NCI-H187 (cell line): ENCODE data around the gene USP25.

ENCODE experiments used
- DNase-seq, 2 experiments: peaks; one replicate each; lab custom pipeline; 2025; lab: John Stamatoyannopoulos, UW

The USP25 gene

GRCh38 chr21:15809818-15810217 is 80.0 kb downstream of the USP25 start:
- no peak for DNase-seq

DNA sequence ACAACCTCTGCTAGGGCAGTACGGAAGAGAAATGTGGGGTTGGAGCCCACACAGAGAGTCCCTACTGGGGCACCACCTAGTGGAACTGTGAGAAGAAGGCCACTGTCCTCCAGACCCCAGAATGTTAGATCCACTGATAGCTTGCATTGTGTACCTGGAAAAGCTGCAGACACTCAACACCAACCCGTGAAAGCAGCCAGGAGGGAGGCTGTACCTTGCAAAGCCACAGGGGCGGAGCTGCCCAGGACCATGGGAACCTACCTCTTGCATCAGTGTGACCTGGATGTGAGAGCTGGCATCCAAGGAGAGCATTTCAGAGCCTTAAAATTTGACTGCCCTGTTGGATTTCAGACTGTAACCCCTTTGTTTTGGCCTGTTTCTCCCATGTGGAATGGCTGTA is 85.5 kb downstream of the USP25 start:
- no peak for DNase-seq

GRCh38 chr21:15820327-15820726 is 90.5 kb downstream of the USP25 start:
- DNase-seq: no peak

DNA sequence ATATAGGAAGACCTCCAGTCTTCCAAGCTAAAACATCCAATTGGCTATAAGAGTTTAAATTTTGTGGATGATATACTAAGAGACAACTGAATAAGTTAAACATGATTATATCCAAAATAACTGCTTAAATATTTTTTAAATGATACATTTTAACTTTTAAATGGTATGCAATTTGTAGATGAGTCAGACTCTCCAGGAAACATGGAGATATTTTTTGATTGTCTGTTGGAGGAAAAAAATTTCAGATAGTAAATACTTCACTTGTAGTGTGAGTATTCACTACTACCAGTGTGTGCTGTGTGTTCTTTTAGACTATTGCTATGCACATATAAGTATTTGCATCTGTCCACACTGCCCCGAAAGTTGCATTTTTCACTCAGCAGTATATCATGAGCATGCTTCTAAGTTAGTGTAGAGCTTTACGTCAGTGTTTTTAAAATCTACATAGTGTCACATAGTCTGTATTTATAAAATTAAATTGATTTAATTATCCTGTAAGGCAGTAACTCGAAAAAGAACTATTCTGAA is 91.1 kb downstream of the USP25 start:
- no peak for DNase-seq

GRCh38 chr21:15823486-15824150 is 93.8 kb downstream of the USP25 start:
- DNase-seq: no peak

DNA sequence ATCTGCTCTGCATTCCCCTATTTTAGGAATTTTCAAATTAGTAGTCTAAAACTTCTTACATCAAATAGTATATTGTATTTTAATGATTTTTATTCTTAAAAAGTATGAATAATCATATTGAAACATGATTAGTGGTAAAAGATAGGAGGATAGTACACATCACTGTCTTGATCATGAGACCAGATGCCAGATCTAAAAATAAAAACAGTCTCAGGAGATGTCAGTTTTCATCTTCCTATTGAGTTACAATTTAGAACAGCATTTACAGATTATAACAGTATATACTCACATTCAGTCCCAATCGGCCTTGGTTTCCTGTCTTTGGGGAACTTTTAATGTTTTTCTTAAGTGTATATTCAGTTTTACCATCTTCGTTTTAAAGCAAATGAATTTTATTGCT is 95.9 kb downstream of the USP25 start:
- DNase-seq: no peak

DNA sequence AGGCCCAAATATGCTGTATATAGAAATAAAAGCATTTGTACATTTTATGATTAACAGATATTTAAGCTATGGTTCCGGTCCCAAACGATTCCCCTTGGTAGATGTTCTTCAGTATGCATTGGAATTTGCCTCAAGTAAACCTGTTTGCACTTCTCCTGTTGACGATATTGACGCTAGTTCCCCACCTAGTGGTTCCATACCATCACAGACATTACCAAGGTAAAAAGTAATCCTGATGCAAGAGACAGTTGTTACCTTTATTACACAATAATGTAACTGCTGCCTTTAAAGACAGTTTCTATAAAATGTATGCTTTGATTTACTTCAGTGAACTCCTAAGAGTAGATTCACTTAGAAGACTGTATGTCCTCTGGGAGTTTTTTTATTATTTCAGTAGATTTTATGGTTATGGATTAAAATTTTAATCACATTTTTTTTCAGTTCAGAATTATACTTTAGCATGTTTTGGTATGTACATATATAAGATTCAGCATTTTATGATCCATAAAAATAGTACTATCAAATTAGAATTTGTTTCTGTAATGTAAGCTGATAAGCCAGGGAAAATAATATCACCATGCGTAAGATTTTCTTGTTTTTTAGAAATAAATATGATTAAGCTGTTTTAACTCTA is 96.5 kb downstream of the USP25 start:
- no peak for DNase-seq

GRCh38 chr21:15826908-15827601 is 97.3 kb downstream of the USP25 start:
- no peak for DNase-seq

GRCh38 chr21:15831497-15831896 is 101.7 kb downstream of the USP25 start:
- DNase-seq: no peak

- DNase-seq: no peak
Observed at GRCh38 chr21:15837645-15838044, 107.9 kb downstream of the USP25 start.

- DNase-seq: no peak
Observed at GRCh38 chr21:15839026-15839425, 109.2 kb downstream of the USP25 start.

- DNase-seq: no peak
Observed at GRCh38 chr21:15839601-15840000, 109.8 kb downstream of the USP25 start.

GRCh38 chr21:15840406-15840805 is 110.6 kb downstream of the USP25 start:
- no peak for DNase-seq

GRCh38 chr21:15841856-15842564 is 112.2 kb downstream of the USP25 start:
- DNase-seq: no peak

DNA sequence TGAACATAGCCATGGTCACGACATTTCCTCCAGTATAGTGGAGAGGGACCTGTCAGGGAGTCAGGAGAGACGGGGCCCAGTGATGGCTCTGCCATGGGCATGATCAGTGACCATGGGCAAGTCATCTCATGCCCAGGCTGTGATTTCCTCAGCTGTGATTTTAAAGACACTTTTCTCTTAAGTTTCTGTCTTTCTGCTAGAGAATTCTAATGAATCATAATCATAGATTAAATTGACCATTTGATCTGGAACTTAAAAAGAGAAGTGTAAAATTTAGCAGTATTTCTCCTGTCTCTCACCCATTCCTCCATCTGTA is 112.7 kb downstream of the USP25 start:
- DNase-seq: no peak

- DNase-seq: no peak
Observed at GRCh38 chr21:15843766-15844165, 114.0 kb downstream of the USP25 start.

- peak in 1 of 2 experiments; percentile 7 for DNase-seq
Observed at GRCh38 chr21:15848634-15849560, 119.1 kb downstream of the USP25 start.

- DNase-seq: no peak
Observed at GRCh38 chr21:15849927-15850326, 120.1 kb downstream of the USP25 start.

GRCh38 chr21:15850645-15851044 is 120.9 kb downstream of the USP25 start:
- DNase-seq: no peak

- no peak for DNase-seq
Observed at GRCh38 chr21:15852146-15852545, 122.4 kb downstream of the USP25 start.

DNA sequence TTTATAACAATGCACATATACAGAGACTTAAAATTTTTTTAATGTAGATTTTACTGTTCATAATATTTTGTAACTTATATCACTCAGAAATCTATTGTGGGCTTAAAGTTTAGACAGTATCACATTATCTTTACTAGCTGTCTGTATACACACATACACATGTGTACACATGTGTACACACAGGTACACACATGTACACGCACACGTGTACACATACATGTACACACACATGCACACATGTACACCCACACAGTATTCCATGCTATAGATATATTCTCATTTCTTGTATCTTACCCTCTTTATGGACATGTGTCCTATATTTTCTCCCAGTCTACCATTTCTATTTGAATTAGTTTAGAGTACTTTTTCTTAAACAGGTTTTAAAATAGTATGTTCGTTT is 123.3 kb downstream of the USP25 start:
- DNase-seq: no peak

- DNase-seq: no peak
Observed at GRCh38 chr21:15856813-15857212, 127.0 kb downstream of the USP25 start.
